Pancreas (tissue), 10 donors: Measurements from ENCODE around the gene KLK5. TPM values are rescaled to one million over a fixed set of nuclear protein-coding genes. Genes with fewer than 3 reads are reported as not detected.
A peak's percentile ranks its signal among the peaks of the same experiment; 100 is the strongest.

ENCODE experiments used
- ATAC-seq, 4 donors: fragments of 200-7000 bp; cut with Tn5 transposase; one replicate each; pipeline versions ENCODE4 v1.8.0 to v1.9.1; 2020; ENCODE audit warnings: mild to moderate bottlenecking in 4 of 4, moderate library complexity in 4 of 4
- DNase-seq, 6 donors: peaks; one replicate each; pipeline ENCODE4 v3.0.0-alpha.2; 2020
- FAIRE-seq: peaks from 2 replicates; lab custom pipeline; 2012; peaks lifted over from hg19 to GRCh38; lab: Jason Lieb, UNC
- H3K27ac ChIP-seq, 4 donors: fragments of 200-600 bp; sonication (generic); 1 replicate in 3 of 4; 2 replicates in 1 of 4; pipeline versions ENCODE4 v1.5.0 to v1.8.0; 2020
- H3K27me3 ChIP-seq, 4 donors: fragments of 200-600 bp; one replicate each; pipeline ENCODE4 v1.8.0; 2021
- H3K36me3 ChIP-seq, 3 donors: fragments of 200-600 bp; sonication (generic) in 1 of 3; one replicate each; pipeline versions ENCODE4 v1.5.0 to v1.8.0; 2020 to 2021
- H3K4me1 ChIP-seq, 3 donors: fragments of 200-600 bp; one replicate each; pipeline ENCODE4 v1.8.0; 2021
- H3K4me3 ChIP-seq, 4 donors: fragments of 200-600 bp; sonication (generic) in 2 of 4; one replicate each; pipeline versions ENCODE4 v1.5.0 to v1.8.0; 2020 to 2021
- H3K9me3 ChIP-seq, 4 donors: fragments of 200-600 bp; one replicate each; pipeline ENCODE4 v1.8.0; 2021
- CTCF ChIP-seq, 4 donors: fragments of 200-600 bp; sonication (generic) in 3 of 4; IDR thresholded peaks; one replicate each; pipeline versions ENCODE4 v1.5.0 to v1.8.0; 2021; ENCODE audit warnings: antibody characterized with exemption in 4 of 4
- WGBS, 2 donors: extraction: QIAGEN DNeasy Blood & Tissue Kit; methylation state at CpG; one replicate each; pipeline ENCODE4 v1.1.7; 2013; 5-methylcytosine and 5-hydroxymethylcytosine counted together
- intact Hi-C, 3 donors: fragments of 100-400 bp; cut with DNase I; formaldehyde crosslinking; loops; one replicate each; pipeline versions ENCODE4 v1.11.1 to v1.14.2; 2022
- polyA plus RNA-seq, 2 donors: library from polyadenylated mRNA; stranded (reverse); fragments of 200-250 nt; gene quantifications; one replicate each; pipeline ENCODE4 v1.2.3, GENCODE V29; 2013
- total RNA-seq, 6 donors: library from RNA; stranded (reverse); fragmentation: NEBNext Ultra II Directional in 4 of 6; extraction: Animal tissue kit (Norgen Biotek cat#: 25700) in 4 of 6; gene quantifications; one replicate each; pipeline versions ENCODE4 v1.2.1 to v1.2.4, GENCODE V29; 2021 to 2023
- donor health status: healthy with polysubstance abuse.
- donor health status: DM: no; HTN: no; CAD: no; lungs with moderate emphysema.
- donor health status: DM: no; HTN: no; CAD: no.
- donor health status: control.
- donor health status: control.
- donor health status: Bipolar disorder and iron deficiency.
- donor health status: DM: yes; HTN: yes; CAD: no.
- donor health status: DM: no; HTN: no; CAD: no.
- donor health status: DM: no; HTN: no; CAD: no.
- donor health status: DM: yes; HTN: yes; CAD: no.

The KLK5 gene
- total and polyA plus RNA-seq, 8 donors, result 0.11 TPM; not detected in 7

GRCh38 chr19:50921426-50922316 is 31.2 kb downstream of the KLK5 start:
- no peak for FAIRE-seq
- intact Hi-C loops, result no loop called here
- 4 to 6% methylated on average over 12 of the region's 12 CpGs for whole genome bisulfite sequencing, 2 donors

GRCh38 chr19:50916069-50916468 is 36.8 kb downstream of the KLK5 start:
- no peak for TF ChIP-seq CTCF (IDR thresholded peaks at IDR 0.05)
- H3K27ac ChIP-seq, result no peak overlapping the region
- H3K4me1 ChIP-seq, result no peaks in the 10 kb centered on the region
- peaks cover 0 to 25% (median 2%) of the 10 kb centered on the region in 4 donors for H3K27me3 ChIP-seq
- DNase-seq (no peak), FAIRE-seq (no peak), ATAC-seq (no peak)
- intact Hi-C loops, result no loop called here
- H3K9me3 ChIP-seq, result no peaks in the 10 kb centered on the region
- H3K4me3 ChIP-seq, result no peak overlapping the region
- H3K36me3 ChIP-seq, result no peaks in the 10 kb centered on the region
- 42 to 49% methylated on average over 2 of the region's 2 CpGs for WGBS, 2 donors

More at GRCh38 chr19:50921426-50922316, 31.2 kb downstream of the KLK5 start:
- Histone ChIP-seq H3K27me3 (peaks cover 0 to 19% (median 2%) of the 10 kb centered on the region in 4 donors), H3K4me1 (no peaks in the 10 kb centered on the region), H3K9me3 (no peaks in the 10 kb centered on the region), H3K27ac (no peak overlapping the region), H3K4me3 (no peak overlapping the region), H3K36me3 (no peaks in the 10 kb centered on the region)
- TF ChIP-seq CTCF (IDR thresholded peaks at IDR 0.05), result no peak
- ATAC-seq, result peak in 3 of 4 donors; percentile 18 to 26 (median 19)
- DNase-seq, result no peak

GRCh38 chr19:50912727-50913716 is 39.8 kb downstream of the KLK5 start:
- Histone ChIP-seq H3K27ac (no peak overlapping the region), H3K9me3 (no peaks in the 10 kb centered on the region), H3K36me3 (no peaks in the 10 kb centered on the region), H3K27me3 (peaks cover 0 to 29% (median 2%) of the 10 kb centered on the region in 4 donors), H3K4me1 (no peaks in the 10 kb centered on the region), H3K4me3 (no peak overlapping the region)
- 7 to 9% methylated on average over 20 to 29 of the region's 29 CpGs for WGBS, 2 donors
- no peak for FAIRE-seq
- intact Hi-C loops, result no loop called here
- peak in 1 of 6 donors; percentile 49 for DNase-seq
- TF ChIP-seq CTCF (IDR thresholded peaks at IDR 0.05), result no peak
- peak in 1 of 4 donors; percentile 28 for ATAC-seq

- TF ChIP-seq CTCF (IDR thresholded peaks at IDR 0.05), result no peak
- Histone ChIP-seq H3K4me3 (no peak overlapping the region), H3K27me3 (peaks cover 0 to 30% (median 2%) of the 10 kb centered on the region in 4 donors), H3K36me3 (no peaks in the 10 kb centered on the region), H3K9me3 (no peaks in the 10 kb centered on the region), H3K4me1 (no peaks in the 10 kb centered on the region), H3K27ac (no peak overlapping the region)
- intact Hi-C loops, result no loop called here
- DNase-seq (peak in 1 of 6 donors; percentile 30), FAIRE-seq (no peak), ATAC-seq (no peak)
- 8 to 9% methylated on average over 20 to 21 of the region's 21 CpGs for WGBS, 2 donors
These were observed 40.7 kb downstream of the KLK5 start for GRCh38 chr19:50912102-50912599.
